ENCODE results near the gene ADCY9. TPM values are rescaled to one million over a fixed set of nuclear protein-coding genes. Genes with fewer than 3 reads are reported as not detected.

Gene ADCY9
- polyA plus RNA-seq, 1 donor from 2014 or later = 6.3 TPM

DNA sequence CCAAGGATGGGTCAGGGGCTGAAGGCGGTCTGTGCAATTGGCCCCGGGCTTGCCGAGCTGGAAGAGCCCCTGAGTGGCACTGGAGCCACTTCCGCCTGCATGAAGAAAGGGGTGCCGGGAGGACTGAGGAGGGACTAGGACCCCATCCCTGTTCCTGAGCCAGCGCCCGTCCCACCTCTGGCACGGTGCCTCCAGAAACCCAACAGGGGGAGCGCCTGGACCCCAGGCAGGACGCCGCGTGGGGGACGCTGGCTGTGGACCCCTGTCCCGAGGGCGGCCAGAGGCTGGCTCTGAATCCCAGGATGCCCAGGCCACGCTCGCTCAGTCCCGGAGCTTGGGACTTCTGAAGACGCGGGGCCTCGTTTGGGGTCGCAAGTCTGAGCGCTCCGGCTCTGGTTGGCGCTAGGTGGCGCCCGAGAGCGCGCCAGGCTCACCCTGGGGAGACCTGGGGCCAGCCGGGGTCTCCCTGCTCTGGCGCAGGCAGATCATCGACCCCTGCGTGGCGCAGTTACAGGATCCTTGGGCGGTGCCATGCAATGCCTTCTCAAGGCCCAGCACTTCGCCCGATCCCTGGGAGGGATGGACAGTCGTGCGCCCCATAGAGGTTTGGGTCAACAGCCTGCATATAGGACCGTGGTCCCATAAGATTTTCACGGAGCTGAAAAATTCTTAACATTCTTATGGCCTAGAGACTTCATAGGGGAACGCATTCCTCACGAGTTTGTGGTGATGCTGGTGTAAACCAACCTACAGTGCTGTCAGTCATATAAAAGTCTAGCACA, 177.2 kb downstream of the ADCY9 start:
- TF ChIP-seq RAD21 (conservative IDR thresholded peaks at IDR 0.05) (peak; percentile 37), EZH2 (IDR thresholded peaks at IDR 0.05; ENCODE audit: borderline replicate concordance, insufficient read depth, low read length, poor library complexity, severe bottlenecking) (no peak), POLR2AphosphoS5 (IDR thresholded peaks at IDR 0.05) (no peak), MXI1 (conservative IDR thresholded peaks at IDR 0.05; ENCODE audit: poor library complexity, severe bottlenecking) (no peak), SMC3 (conservative IDR thresholded peaks at IDR 0.05; ENCODE audit: poor library complexity) (peak; percentile 48), EP300 (conservative IDR thresholded peaks at IDR 0.05; ENCODE audit: poor library complexity, severe bottlenecking) (no peak), TAF1 (IDR thresholded peaks at IDR 0.05; ENCODE audit: low read depth) (no peak)
- TF ChIP-seq, protein P1, sequence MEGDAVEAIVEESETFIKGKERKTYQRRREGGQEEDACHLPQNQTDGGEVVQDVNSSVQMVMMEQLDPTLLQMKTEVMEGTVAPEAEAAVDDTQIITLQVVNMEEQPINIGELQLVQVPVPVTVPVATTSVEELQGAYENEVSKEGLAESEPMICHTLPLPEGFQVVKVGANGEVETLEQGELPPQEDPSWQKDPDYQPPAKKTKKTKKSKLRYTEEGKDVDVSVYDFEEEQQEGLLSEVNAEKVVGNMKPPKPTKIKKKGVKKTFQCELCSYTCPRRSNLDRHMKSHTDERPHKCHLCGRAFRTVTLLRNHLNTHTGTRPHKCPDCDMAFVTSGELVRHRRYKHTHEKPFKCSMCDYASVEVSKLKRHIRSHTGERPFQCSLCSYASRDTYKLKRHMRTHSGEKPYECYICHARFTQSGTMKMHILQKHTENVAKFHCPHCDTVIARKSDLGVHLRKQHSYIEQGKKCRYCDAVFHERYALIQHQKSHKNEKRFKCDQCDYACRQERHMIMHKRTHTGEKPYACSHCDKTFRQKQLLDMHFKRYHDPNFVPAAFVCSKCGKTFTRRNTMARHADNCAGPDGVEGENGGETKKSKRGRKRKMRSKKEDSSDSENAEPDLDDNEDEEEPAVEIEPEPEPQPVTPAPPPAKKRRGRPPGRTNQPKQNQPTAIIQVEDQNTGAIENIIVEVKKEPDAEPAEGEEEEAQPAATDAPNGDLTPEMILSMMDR (IDR thresholded peaks at IDR 0.05; ENCODE audit: poor library complexity, severe bottlenecking) = peak; percentile 62
- TF ChIP-seq, protein P2, sequence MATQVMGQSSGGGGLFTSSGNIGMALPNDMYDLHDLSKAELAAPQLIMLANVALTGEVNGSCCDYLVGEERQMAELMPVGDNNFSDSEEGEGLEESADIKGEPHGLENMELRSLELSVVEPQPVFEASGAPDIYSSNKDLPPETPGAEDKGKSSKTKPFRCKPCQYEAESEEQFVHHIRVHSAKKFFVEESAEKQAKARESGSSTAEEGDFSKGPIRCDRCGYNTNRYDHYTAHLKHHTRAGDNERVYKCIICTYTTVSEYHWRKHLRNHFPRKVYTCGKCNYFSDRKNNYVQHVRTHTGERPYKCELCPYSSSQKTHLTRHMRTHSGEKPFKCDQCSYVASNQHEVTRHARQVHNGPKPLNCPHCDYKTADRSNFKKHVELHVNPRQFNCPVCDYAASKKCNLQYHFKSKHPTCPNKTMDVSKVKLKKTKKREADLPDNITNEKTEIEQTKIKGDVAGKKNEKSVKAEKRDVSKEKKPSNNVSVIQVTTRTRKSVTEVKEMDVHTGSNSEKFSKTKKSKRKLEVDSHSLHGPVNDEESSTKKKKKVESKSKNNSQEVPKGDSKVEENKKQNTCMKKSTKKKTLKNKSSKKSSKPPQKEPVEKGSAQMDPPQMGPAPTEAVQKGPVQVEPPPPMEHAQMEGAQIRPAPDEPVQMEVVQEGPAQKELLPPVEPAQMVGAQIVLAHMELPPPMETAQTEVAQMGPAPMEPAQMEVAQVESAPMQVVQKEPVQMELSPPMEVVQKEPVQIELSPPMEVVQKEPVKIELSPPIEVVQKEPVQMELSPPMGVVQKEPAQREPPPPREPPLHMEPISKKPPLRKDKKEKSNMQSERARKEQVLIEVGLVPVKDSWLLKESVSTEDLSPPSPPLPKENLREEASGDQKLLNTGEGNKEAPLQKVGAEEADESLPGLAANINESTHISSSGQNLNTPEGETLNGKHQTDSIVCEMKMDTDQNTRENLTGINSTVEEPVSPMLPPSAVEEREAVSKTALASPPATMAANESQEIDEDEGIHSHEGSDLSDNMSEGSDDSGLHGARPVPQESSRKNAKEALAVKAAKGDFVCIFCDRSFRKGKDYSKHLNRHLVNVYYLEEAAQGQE (IDR thresholded peaks at IDR 0.05; ENCODE audit: borderline replicate concordance) = no peak
- Histone ChIP-seq H2AFZ (ENCODE audit: low read depth, low read length) (no peak overlapping the region), H3K9me3 (ENCODE audit: low read length) (no peaks in the 10 kb centered on the region), H3K9ac (ENCODE audit: low read length) (no peak overlapping the region), H3K79me2 (replicated peaks; ENCODE audit: insufficient read depth, low read length) (no peaks in the 10 kb centered on the region), H3K27ac (ENCODE audit: low read length) (no peak overlapping the region), H3K9me2 (ENCODE audit: insufficient read depth, low read length) (no peaks in the 10 kb centered on the region), H3K27me3 (ENCODE audit: insufficient read depth, low read depth, low read length) (no peaks in the 10 kb centered on the region), H3K36me3 (ENCODE audit: insufficient read depth, low read length) (no peaks in the 10 kb centered on the region), H4K20me1 (ENCODE audit: insufficient read depth) (no peaks in the 10 kb centered on the region), H3K4me3 (ENCODE audit: low read length) (no peak overlapping the region), H3K4me2 (ENCODE audit: low read length) (no peak overlapping the region), H3F3A (ENCODE audit: insufficient read depth, low read length, poor library complexity, severe bottlenecking) (no peaks in the 10 kb centered on the region)

DNA sequence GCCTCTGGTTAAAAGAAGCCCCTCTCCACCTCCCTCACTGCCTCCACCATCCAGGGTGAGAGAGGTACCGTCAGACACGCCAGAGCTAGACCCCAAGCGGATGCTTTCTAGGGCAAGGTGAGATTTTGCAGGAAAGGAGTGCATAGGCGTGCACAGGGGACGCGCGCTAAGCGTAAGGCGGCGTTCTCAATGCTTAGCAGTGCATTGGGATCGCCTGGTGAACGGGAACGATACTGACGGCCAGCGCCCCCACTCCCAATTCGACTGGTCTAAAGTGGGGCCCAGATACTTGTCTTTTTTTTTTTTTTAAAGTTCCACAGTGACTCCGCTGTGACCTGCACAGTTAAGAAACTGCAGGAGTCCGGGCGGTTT, 177.8 kb downstream of the ADCY9 start:
- no peak overlapping the region for H3K9ac ChIP-seq (ENCODE audit: low read length)
- no peak overlapping the region for H3K4me2 ChIP-seq (ENCODE audit: low read length)
- no peaks in the 10 kb centered on the region for H3F3A ChIP-seq (ENCODE audit: insufficient read depth, low read length, poor library complexity, severe bottlenecking)
- H3K9me3 ChIP-seq (ENCODE audit: low read length) = no peaks in the 10 kb centered on the region
- H3K79me2 ChIP-seq (replicated peaks; ENCODE audit: insufficient read depth, low read length) = no peaks in the 10 kb centered on the region
- no peak overlapping the region for H3K4me3 ChIP-seq (ENCODE audit: low read length)
- TF ChIP-seq, protein P2 (IDR thresholded peaks at IDR 0.05; ENCODE audit: borderline replicate concordance) = no peak
- TF ChIP-seq SMC3 (conservative IDR thresholded peaks at IDR 0.05; ENCODE audit: poor library complexity) = no peak
- no peak for TF ChIP-seq EP300 (conservative IDR thresholded peaks at IDR 0.05; ENCODE audit: poor library complexity, severe bottlenecking)
- TF ChIP-seq RAD21 (conservative IDR thresholded peaks at IDR 0.05) = no peak
- TF ChIP-seq TAF1 (IDR thresholded peaks at IDR 0.05; ENCODE audit: low read depth) = no peak
- TF ChIP-seq, protein P1 (IDR thresholded peaks at IDR 0.05; ENCODE audit: poor library complexity, severe bottlenecking) = no peak
- no peak for TF ChIP-seq POLR2AphosphoS5 (IDR thresholded peaks at IDR 0.05)
- TF ChIP-seq MXI1 (conservative IDR thresholded peaks at IDR 0.05; ENCODE audit: poor library complexity, severe bottlenecking) = no peak
- no peak for TF ChIP-seq EZH2 (IDR thresholded peaks at IDR 0.05; ENCODE audit: borderline replicate concordance, insufficient read depth, low read length, poor library complexity, severe bottlenecking)
- H2AFZ ChIP-seq (ENCODE audit: low read depth, low read length) = no peak overlapping the region
- no peak overlapping the region for H3K27ac ChIP-seq (ENCODE audit: low read length)
- no peaks in the 10 kb centered on the region for H3K9me2 ChIP-seq (ENCODE audit: insufficient read depth, low read length)
- no peaks in the 10 kb centered on the region for H3K27me3 ChIP-seq (ENCODE audit: insufficient read depth, low read depth, low read length)
- H3K36me3 ChIP-seq (ENCODE audit: insufficient read depth, low read length) = no peaks in the 10 kb centered on the region
- no peaks in the 10 kb centered on the region for H4K20me1 ChIP-seq (ENCODE audit: insufficient read depth)

Data from neural cell (in vitro differentiated cells).